Hepatocyte (in vitro differentiated cells): ENCODE results near the gene ACTL6A. TPM values are rescaled to one million over a fixed set of nuclear protein-coding genes. Genes with fewer than 3 reads are reported as not detected.

Experiments used
- DNase-seq: peaks from one replicate; pipeline ENCODE4 v3.0.0-alpha.2; 2016; ENCODE audit warnings: low spot score
- H2AFZ ChIP-seq: fragments of 200-600 bp; sonication (generic); 2 replicates; pipeline ENCODE4 v1.6.0; 2016; ENCODE audit warnings: antibody characterized with exemption, mild to moderate bottlenecking
- H3K27ac ChIP-seq: fragments of 200-600 bp; sonication (generic); 2 replicates; pipeline ENCODE4 v1.5.1; 2016; ENCODE audit warnings: mild to moderate bottlenecking
- H3K27me3 ChIP-seq: fragments of 200-600 bp; sonication (generic); 2 replicates; pipeline ENCODE4 v1.6.1; 2016
- H3K36me3 ChIP-seq: fragments of 200-600 bp; sonication (generic); replicated peaks from 2 replicates; pipeline ENCODE4 v1.5.1; 2016; ENCODE audit warnings: low read depth; ENCODE audit not compliant: insufficient read depth
- H3K4me1 ChIP-seq: fragments of 200-600 bp; sonication (generic); 2 replicates; pipeline ENCODE4 v1.5.1; 2016; ENCODE audit warnings: mild to moderate bottlenecking, moderate library complexity; ENCODE audit not compliant: insufficient read depth
- H3K4me2 ChIP-seq: fragments of 200-600 bp; sonication (generic); 2 replicates; pipeline ENCODE4 v1.6.0; 2016
- H3K4me3 ChIP-seq: fragments of 200-600 bp; sonication (generic); 2 replicates; pipeline ENCODE4 v1.5.1; 2016; ENCODE audit warnings: mild to moderate bottlenecking
- H3K79me2 ChIP-seq: fragments of 200-600 bp; sonication (generic); 2 replicates; pipeline ENCODE4 v1.6.0; 2017; ENCODE audit warnings: mild to moderate bottlenecking
- H3K9me2 ChIP-seq: fragments of 200-600 bp; sonication (generic); replicated peaks from 2 replicates; pipeline ENCODE4 v1.6.0; 2017; ENCODE audit warnings: mild to moderate bottlenecking; ENCODE audit not compliant: insufficient read depth
- H3K9me3 ChIP-seq: fragments of 200-600 bp; sonication (generic); 2 replicates; pipeline ENCODE4 v1.5.1; 2016; ENCODE audit warnings: low read depth, mild to moderate bottlenecking
- H4K20me1 ChIP-seq: fragments of 200-600 bp; sonication (generic); 2 replicates; pipeline ENCODE4 v1.6.0; 2016; ENCODE audit warnings: mild to moderate bottlenecking; ENCODE audit not compliant: insufficient read depth, poor library complexity, severe bottlenecking
- CTCF ChIP-seq: fragments of 200-600 bp; sonication (generic); IDR thresholded peaks from 2 replicates; pipeline ENCODE4 v1.5.1; 2016; ENCODE audit warnings: antibody characterized with exemption, mild to moderate bottlenecking; ENCODE audit not compliant: poor library complexity
- EZH2 ChIP-seq: fragments of 200-600 bp; sonication (generic); IDR thresholded peaks from 2 replicates; pipeline ENCODE4 v1.6.1; 2016; ENCODE audit warnings: antibody characterized with exemption, mild to moderate bottlenecking, borderline replicate concordance
- EZH2phosphoT487 ChIP-seq: fragments of 200-600 bp; sonication (generic); IDR thresholded peaks from one replicate; pipeline ENCODE4 v1.6.1; 2018; ENCODE audit warnings: antibody characterized with exemption, mild to moderate bottlenecking, low read depth, moderate library complexity; ENCODE audit not compliant: unreplicated experiment, severe bottlenecking
- WGBS: methylation state at CpG from one replicate; pipeline ENCODE4 v1.1.6; 2016; ENCODE audit warnings: low lambda C conversion rate; ENCODE audit errors: missing lambda C conversion rate; 5-methylcytosine and 5-hydroxymethylcytosine counted together
- polyA plus RNA-seq: library from polyadenylated mRNA; unstranded; fragments of >200 nt; fragmentation: Nextera tagmentation; extraction: Ambion mirVana; gene quantifications from 2 replicates; pipeline ENCODE4 v1.2.1, GENCODE V29; 2016
- total RNA-seq: library from RNA; depleted of rRNA; stranded (reverse); fragments of >200 nt; gene quantifications from 2 replicates; pipeline ENCODE4 v1.2.3, GENCODE V29; 2014

ACTL6A gene
- total and polyA plus RNA-seq, 2 experiments from 2014 or later, result 56.8 to 68.7 TPM

DNA sequence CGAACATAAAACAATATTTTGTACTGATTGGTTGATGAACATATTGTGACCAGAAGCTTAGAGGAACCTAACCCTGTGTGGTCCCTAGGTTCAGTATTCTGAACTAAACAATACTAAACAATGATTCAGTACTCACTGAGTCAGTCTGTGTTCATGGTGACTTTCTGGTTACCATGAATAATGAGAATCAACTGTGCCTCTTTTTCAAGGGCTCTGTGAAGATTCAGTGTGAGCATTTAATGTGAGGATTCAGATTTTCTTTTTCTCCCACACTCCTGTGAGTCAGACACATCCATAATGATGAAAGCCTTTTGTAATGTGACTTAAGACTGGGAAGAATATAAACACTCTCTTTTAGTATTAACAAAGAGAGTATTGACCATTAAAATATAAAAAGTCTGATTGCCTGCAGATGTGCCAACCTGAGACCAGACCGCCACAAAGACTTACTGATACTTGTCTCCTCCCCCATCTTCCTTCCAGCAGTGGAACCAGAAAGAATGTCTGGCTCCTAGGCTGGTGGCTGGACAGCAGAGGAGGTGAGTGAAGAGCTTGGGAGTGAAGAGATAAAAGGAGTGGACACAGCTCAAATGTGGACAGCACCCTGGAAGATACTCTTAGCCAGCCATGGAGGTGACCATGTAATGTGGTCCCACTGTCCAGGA is 17.6 kb upstream of the ACTL6A start:
- DNase-seq, result no peak
- WGBS, result 76% methylated on average over 2 of the region's 2 CpGs
- H4K20me1 ChIP-seq, result no peaks in the 10 kb centered on the region
- no peaks in the 10 kb centered on the region for H3K9me3 ChIP-seq
- TF ChIP-seq CTCF, result no peak
- no peak for TF ChIP-seq EZH2phosphoT487
- no peak for TF ChIP-seq EZH2
- H3K27ac ChIP-seq, result no peak overlapping the region
- H3K4me2 ChIP-seq, result no peak overlapping the region
- no peaks in the 10 kb centered on the region for H3K79me2 ChIP-seq
- no peak overlapping the region for H3K4me3 ChIP-seq
- H3K27me3 ChIP-seq, result no peaks in the 10 kb centered on the region
- H3K9me2 ChIP-seq, result no peaks in the 10 kb centered on the region
- no peak overlapping the region for H2AFZ ChIP-seq
- H3K36me3 ChIP-seq, result no peaks in the 10 kb centered on the region
- no peaks in the 10 kb centered on the region for H3K4me1 ChIP-seq

- 51% methylated on average over 2 of the region's 2 CpGs for WGBS
- Histone ChIP-seq H3K27ac (peak overlapping the region; percentile 31), H3K4me3 (no peak overlapping the region), H3K9me3 (no peaks in the 10 kb centered on the region), H3K79me2 (no peaks in the 10 kb centered on the region), H3K9me2 (no peaks in the 10 kb centered on the region), H3K36me3 (no peaks in the 10 kb centered on the region), H3K27me3 (no peaks in the 10 kb centered on the region), H3K4me1 (no peaks in the 10 kb centered on the region), H4K20me1 (no peaks in the 10 kb centered on the region), H3K4me2 (no peak overlapping the region), H2AFZ (no peak overlapping the region)
- TF ChIP-seq EZH2phosphoT487 (no peak), CTCF (no peak), EZH2 (no peak)
- DNase-seq, result peak; percentile 67
These were observed 15.9 kb upstream of the ACTL6A start for GRCh38 chr3:179546814-179547241.

GRCh38 chr3:179551349-179552105 is 11.2 kb upstream of the ACTL6A start:
- no peak for DNase-seq
- no peaks in the 10 kb centered on the region for H3K36me3 ChIP-seq
- H4K20me1 ChIP-seq, result no peaks in the 10 kb centered on the region
- no peaks in the 10 kb centered on the region for H3K79me2 ChIP-seq
- H3K4me3 ChIP-seq, result no peak overlapping the region
- H3K27me3 ChIP-seq, result no peaks in the 10 kb centered on the region
- TF ChIP-seq EZH2 (no peak), EZH2phosphoT487 (no peak), CTCF (no peak)
- no peak overlapping the region for H3K4me2 ChIP-seq
- H3K9me2 ChIP-seq, result no peaks in the 10 kb centered on the region
- WGBS, result 53% methylated on average over 4 of the region's 4 CpGs
- no peaks in the 10 kb centered on the region for H3K9me3 ChIP-seq
- H3K27ac ChIP-seq, result no peak overlapping the region
- no peak overlapping the region for H2AFZ ChIP-seq
- no peaks in the 10 kb centered on the region for H3K4me1 ChIP-seq
